KMS-11 (cell line): ENCODE results near the gene PKHD1.

Source experiments
- H2AFZ ChIP-seq: fragments of 200-600 bp; sonication (generic); 2 replicates; pipeline ENCODE4 v1.6.1; 2016; ENCODE audit warnings: antibody characterized with exemption, mixed run types, low read depth
- H3K27ac ChIP-seq: fragments of 200-600 bp; sonication (generic); 2 replicates; pipeline ENCODE4 v1.6.1; 2016; ENCODE audit warnings: mild to moderate bottlenecking, mixed run types
- H3K27me3 ChIP-seq: fragments of 200-600 bp; sonication (generic); 2 replicates; pipeline ENCODE4 v1.6.1; 2017; ENCODE audit warnings: mild to moderate bottlenecking, low read depth, mixed run types, moderate library complexity; ENCODE audit not compliant: insufficient read depth
- H3K36me3 ChIP-seq: fragments of 200-600 bp; sonication (generic); 2 replicates; pipeline ENCODE4 v1.6.1; 2017; ENCODE audit warnings: mild to moderate bottlenecking, mixed run types; ENCODE audit not compliant: insufficient read depth
- H3K4me1 ChIP-seq: fragments of 200-600 bp; sonication (generic); 2 replicates; pipeline ENCODE4 v1.6.1; 2016; ENCODE audit warnings: mild to moderate bottlenecking, low read depth, mixed run types; ENCODE audit not compliant: poor library complexity, severe bottlenecking
- H3K4me2 ChIP-seq: fragments of 200-600 bp; sonication (generic); 2 replicates; pipeline ENCODE4 v1.7.0; 2016; ENCODE audit warnings: mild to moderate bottlenecking, mixed run types
- H3K4me3 ChIP-seq: fragments of 200-600 bp; sonication (generic); IDR thresholded peaks from 2 replicates; pipeline ENCODE4 v1.6.1; 2017; ENCODE audit warnings: low read depth, low read length, mixed read lengths; ENCODE audit not compliant: insufficient read depth
- H3K79me2 ChIP-seq: fragments of 200-600 bp; sonication (generic); 2 replicates; pipeline ENCODE4 v1.6.1; 2016; ENCODE audit warnings: low read depth, mixed run types; ENCODE audit not compliant: insufficient read depth
- H3K9ac ChIP-seq: fragments of 200-600 bp; sonication (generic); 2 replicates; pipeline ENCODE4 v1.6.1; 2016; ENCODE audit warnings: mild to moderate bottlenecking, mixed run types
- H4K20me1 ChIP-seq: fragments of 200-600 bp; sonication (generic); 2 replicates; pipeline ENCODE4 v1.6.1; 2016; ENCODE audit warnings: mild to moderate bottlenecking, mixed run types; ENCODE audit not compliant: insufficient read depth
- TF ChIP-seq, protein P1 (sequence below): fragments of 200-600 bp; sonication (generic); conservative IDR thresholded peaks from 2 replicates; pipeline ENCODE4 v1.6.1; 2017; ENCODE audit warnings: low read depth, mild to moderate bottlenecking, antibody characterized with exemption, low read length, moderate library complexity, mixed read lengths

Gene PKHD1

GRCh38 chr6:51718533-51718932, 368.9 kb downstream of the PKHD1 start:
- Histone ChIP-seq H3K27me3 (no peaks in the 10 kb centered on the region), H3K4me3 (no peak overlapping the region), H3K9ac (no peak overlapping the region), H2AFZ (no peak overlapping the region), H3K4me1 (no peaks in the 10 kb centered on the region), H3K4me2 (no peak overlapping the region), H3K27ac (no peak overlapping the region), H3K36me3 (no peaks in the 10 kb centered on the region), H3K79me2 (no peaks in the 10 kb centered on the region), H4K20me1 (no peaks in the 10 kb centered on the region)
- TF ChIP-seq, protein P1, sequence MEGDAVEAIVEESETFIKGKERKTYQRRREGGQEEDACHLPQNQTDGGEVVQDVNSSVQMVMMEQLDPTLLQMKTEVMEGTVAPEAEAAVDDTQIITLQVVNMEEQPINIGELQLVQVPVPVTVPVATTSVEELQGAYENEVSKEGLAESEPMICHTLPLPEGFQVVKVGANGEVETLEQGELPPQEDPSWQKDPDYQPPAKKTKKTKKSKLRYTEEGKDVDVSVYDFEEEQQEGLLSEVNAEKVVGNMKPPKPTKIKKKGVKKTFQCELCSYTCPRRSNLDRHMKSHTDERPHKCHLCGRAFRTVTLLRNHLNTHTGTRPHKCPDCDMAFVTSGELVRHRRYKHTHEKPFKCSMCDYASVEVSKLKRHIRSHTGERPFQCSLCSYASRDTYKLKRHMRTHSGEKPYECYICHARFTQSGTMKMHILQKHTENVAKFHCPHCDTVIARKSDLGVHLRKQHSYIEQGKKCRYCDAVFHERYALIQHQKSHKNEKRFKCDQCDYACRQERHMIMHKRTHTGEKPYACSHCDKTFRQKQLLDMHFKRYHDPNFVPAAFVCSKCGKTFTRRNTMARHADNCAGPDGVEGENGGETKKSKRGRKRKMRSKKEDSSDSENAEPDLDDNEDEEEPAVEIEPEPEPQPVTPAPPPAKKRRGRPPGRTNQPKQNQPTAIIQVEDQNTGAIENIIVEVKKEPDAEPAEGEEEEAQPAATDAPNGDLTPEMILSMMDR, result no peak

GRCh38 chr6:51717477-51717876, 369.9 kb downstream of the PKHD1 start:
- no peaks in the 10 kb centered on the region for H4K20me1 ChIP-seq
- H3K4me2 ChIP-seq, result no peak overlapping the region
- H3K4me1 ChIP-seq, result no peaks in the 10 kb centered on the region
- no peak overlapping the region for H3K9ac ChIP-seq
- no peak overlapping the region for H3K27ac ChIP-seq
- no peak overlapping the region for H2AFZ ChIP-seq
- H3K79me2 ChIP-seq, result no peaks in the 10 kb centered on the region
- no peaks in the 10 kb centered on the region for H3K27me3 ChIP-seq
- H3K4me3 ChIP-seq, result no peak overlapping the region
- TF ChIP-seq, protein P1, result no peak
- H3K36me3 ChIP-seq, result no peaks in the 10 kb centered on the region

DNA sequence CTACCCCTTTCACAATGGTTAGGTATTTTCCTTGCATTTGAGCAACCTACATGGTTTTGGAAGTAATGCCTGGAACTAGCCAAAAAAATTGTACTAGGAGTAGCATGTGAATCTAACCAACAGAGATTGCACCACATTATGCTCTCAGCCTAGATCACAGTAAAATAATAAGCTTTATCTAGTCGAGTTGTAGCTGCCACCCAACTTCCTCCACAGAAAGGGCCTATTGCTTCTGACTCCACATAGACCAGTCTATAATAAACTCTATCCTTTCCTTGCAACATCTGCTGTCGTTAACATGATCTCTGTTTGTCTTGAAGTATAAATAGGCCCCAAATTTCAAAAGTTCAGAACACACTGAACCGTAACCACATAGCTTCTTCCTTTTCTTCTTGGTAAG, 375.5 kb downstream of the PKHD1 start:
- Histone ChIP-seq H3K4me2 (no peak overlapping the region), H3K27me3 (no peaks in the 10 kb centered on the region), H3K36me3 (no peaks in the 10 kb centered on the region), H4K20me1 (no peaks in the 10 kb centered on the region), H3K9ac (no peak overlapping the region), H3K27ac (no peak overlapping the region), H2AFZ (no peak overlapping the region), H3K4me1 (no peaks in the 10 kb centered on the region), H3K4me3 (no peak overlapping the region), H3K79me2 (no peaks in the 10 kb centered on the region)
- TF ChIP-seq, protein P1, result no peak

DNA sequence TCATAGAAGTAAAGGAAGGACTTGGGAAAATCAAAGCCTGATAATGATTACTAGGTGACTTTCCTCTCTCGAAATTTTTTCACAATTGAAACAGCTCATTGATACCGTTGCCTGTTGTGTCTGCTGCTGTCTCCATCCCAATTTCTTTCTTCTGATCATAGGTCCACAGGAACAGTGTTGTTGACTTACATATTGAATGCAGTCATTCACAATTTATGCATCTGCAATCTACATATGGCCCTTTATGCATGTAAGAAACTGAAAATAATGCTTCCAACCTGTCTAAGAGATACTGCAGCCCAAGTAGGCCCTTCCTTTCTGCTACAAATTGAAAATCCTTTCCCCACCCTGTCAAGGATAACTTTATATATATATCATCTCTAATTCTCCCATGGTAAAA, 381.3 kb downstream of the PKHD1 start:
- H2AFZ ChIP-seq, result no peak overlapping the region
- no peaks in the 10 kb centered on the region for H3K36me3 ChIP-seq
- no peaks in the 10 kb centered on the region for H4K20me1 ChIP-seq
- no peaks in the 10 kb centered on the region for H3K79me2 ChIP-seq
- TF ChIP-seq, protein P1, result no peak
- H3K9ac ChIP-seq, result no peak overlapping the region
- no peak overlapping the region for H3K27ac ChIP-seq
- H3K4me1 ChIP-seq, result no peaks in the 10 kb centered on the region
- no peaks in the 10 kb centered on the region for H3K27me3 ChIP-seq
- no peak overlapping the region for H3K4me3 ChIP-seq
- no peak overlapping the region for H3K4me2 ChIP-seq
